OCI-LY3 (cell line): ENCODE data around the gene SHC2.

Experiments
- H2AFZ ChIP-seq: fragments of 200-600, 300-600 bp; shearing (Covaris generic); 2 replicates; pipeline ENCODE4 v1.6.0; 2014; ENCODE audit warnings: antibody characterized with exemption, low read depth, low read length
- H3K27ac ChIP-seq: fragments of 200-600, 300-600 bp; sonication (generic); 2 replicates; pipeline ENCODE4 v1.5.1; 2014; ENCODE audit warnings: mild to moderate bottlenecking, low read length, moderate library complexity, mixed read lengths
- H3K27me3 ChIP-seq: fragments of 200-600, 300-600 bp; sonication (generic); 2 replicates; pipeline ENCODE4 v1.6.1; 2014; ENCODE audit warnings: low read depth, low read length, mixed read lengths
- H3K36me3 ChIP-seq: fragments of 200-600, 300-600 bp; sonication (generic); replicated peaks from 2 replicates; pipeline ENCODE3; 2014; ENCODE audit warnings: low read depth, low read length, mixed read lengths
- H3K4me1 ChIP-seq: fragments of 300-600, 200-600 bp; sonication (generic); 2 replicates; pipeline ENCODE4 v1.6.1; 2014; ENCODE audit warnings: low read length, mixed read lengths
- H3K4me2 ChIP-seq: fragments of 200-600, 300-600 bp; sonication (generic); 2 replicates; pipeline ENCODE4 v1.6.1; 2014; ENCODE audit warnings: low read length, mixed read lengths
- H3K4me3 ChIP-seq: fragments of 300-600, 200-600 bp; sonication (generic); 2 replicates; pipeline ENCODE4 v1.5.1; 2014; ENCODE audit warnings: antibody characterized with exemption, mild to moderate bottlenecking, low read length, moderate library complexity
- H3K79me2 ChIP-seq: fragments of 300-600, 200-600 bp; shearing (Covaris generic); 2 replicates; pipeline ENCODE4 v1.6.1; 2014; ENCODE audit warnings: mild to moderate bottlenecking, low read length, mixed read lengths
- H3K9ac ChIP-seq: fragments of 300-600, 200-600 bp; shearing (Covaris generic); 2 replicates; pipeline ENCODE4 v1.6.0; 2014; ENCODE audit warnings: mild to moderate bottlenecking, low read length, moderate library complexity
- H3K9me3 ChIP-seq: fragments of 200-600, 300-600 bp; shearing (Covaris generic); 2 replicates; pipeline ENCODE4 v1.6.1; 2014; ENCODE audit warnings: low read length, mixed read lengths; ENCODE audit not compliant: insufficient read depth
- H4K20me1 ChIP-seq: fragments of 200-600, 300-600 bp; sonication (generic); 2 replicates; pipeline ENCODE4 v1.6.1; 2016; ENCODE audit warnings: low read length, mixed read lengths; ENCODE audit not compliant: insufficient read depth
- EZH2phosphoT487 ChIP-seq: fragments of 200-600 bp; shearing (Covaris generic); IDR thresholded peaks from 2 replicates; pipeline ENCODE4 v1.6.1; 2018; ENCODE audit warnings: antibody characterized with exemption, mixed run types, low read depth
- TF ChIP-seq, protein P1 (sequence below): fragments of 200-600, 300-600 bp; sonication (generic); IDR thresholded peaks from 2 replicates; pipeline ENCODE4 v1.5.1; 2014; ENCODE audit warnings: antibody characterized with exemption, low read length, low read depth

The SHC2 gene

DNA sequence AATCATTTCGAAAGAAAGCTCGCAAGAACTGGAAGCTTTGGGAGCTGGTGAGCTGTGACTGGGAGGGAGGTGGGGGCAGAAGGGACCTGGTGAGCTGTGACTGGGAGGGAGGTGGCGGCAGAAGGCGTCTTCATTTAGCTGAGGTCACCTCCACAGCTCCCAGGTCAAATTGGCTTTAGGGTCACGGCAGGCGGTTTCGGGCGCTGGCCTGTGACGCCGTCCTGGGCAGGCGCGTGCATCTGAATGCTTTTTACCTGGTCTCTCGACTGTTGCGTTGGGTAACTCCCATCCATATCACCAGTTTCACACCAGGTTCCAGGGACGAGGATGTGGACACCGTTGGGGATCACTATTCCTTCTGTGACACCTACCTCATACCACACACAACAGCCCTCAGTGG lies 81.0 kb downstream of the SHC2 start:
- Histone ChIP-seq H3K36me3 (no peaks in the 10 kb centered on the region), H3K4me3 (no peak overlapping the region), H2AFZ (no peak overlapping the region), H3K27ac (no peak overlapping the region), H3K9ac (no peak overlapping the region), H3K79me2 (no peaks in the 10 kb centered on the region), H3K27me3 (no peaks in the 10 kb centered on the region), H3K4me2 (no peak overlapping the region), H3K4me1 (peaks cover 5% of the 10 kb centered on the region), H3K9me3 (peaks cover 3% of the 10 kb centered on the region; the same call in 1 of the 2 replicates), H4K20me1 (no peaks in the 10 kb centered on the region)
- TF ChIP-seq, protein P1, sequence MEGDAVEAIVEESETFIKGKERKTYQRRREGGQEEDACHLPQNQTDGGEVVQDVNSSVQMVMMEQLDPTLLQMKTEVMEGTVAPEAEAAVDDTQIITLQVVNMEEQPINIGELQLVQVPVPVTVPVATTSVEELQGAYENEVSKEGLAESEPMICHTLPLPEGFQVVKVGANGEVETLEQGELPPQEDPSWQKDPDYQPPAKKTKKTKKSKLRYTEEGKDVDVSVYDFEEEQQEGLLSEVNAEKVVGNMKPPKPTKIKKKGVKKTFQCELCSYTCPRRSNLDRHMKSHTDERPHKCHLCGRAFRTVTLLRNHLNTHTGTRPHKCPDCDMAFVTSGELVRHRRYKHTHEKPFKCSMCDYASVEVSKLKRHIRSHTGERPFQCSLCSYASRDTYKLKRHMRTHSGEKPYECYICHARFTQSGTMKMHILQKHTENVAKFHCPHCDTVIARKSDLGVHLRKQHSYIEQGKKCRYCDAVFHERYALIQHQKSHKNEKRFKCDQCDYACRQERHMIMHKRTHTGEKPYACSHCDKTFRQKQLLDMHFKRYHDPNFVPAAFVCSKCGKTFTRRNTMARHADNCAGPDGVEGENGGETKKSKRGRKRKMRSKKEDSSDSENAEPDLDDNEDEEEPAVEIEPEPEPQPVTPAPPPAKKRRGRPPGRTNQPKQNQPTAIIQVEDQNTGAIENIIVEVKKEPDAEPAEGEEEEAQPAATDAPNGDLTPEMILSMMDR, result no peak
- no peak for TF ChIP-seq EZH2phosphoT487

DNA sequence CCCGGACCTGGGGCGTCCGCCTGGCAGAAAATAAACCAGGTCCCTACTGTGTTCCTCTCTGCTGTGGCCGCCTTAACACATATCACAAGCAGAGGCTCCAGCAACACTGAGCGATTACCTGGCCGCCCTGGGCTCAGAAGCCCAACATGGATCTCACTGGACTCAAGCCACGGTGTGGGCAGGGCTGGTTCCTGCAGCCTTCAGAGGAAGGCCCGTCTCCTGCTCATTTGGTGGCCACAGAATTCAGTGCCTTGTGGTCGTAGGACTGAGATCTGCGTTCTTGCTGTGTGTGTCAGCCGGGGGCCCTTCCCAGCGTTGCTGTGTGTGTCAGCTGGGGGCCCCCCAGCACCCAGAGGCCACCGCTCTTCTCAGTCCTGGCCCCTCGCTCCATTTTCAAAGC lies 82.1 kb downstream of the SHC2 start:
- H2AFZ ChIP-seq, result no peak overlapping the region
- H3K4me2 ChIP-seq, result no peak overlapping the region
- H3K36me3 ChIP-seq, result no peaks in the 10 kb centered on the region
- no peaks in the 10 kb centered on the region for H3K9me3 ChIP-seq
- H3K27me3 ChIP-seq, result no peaks in the 10 kb centered on the region
- TF ChIP-seq EZH2phosphoT487, result no peak
- H4K20me1 ChIP-seq, result no peaks in the 10 kb centered on the region
- no peak overlapping the region for H3K4me3 ChIP-seq
- no peak overlapping the region for H3K27ac ChIP-seq
- H3K9ac ChIP-seq, result no peak overlapping the region
- H3K4me1 ChIP-seq, result peaks cover 5% of the 10 kb centered on the region
- no peaks in the 10 kb centered on the region for H3K79me2 ChIP-seq

DNA sequence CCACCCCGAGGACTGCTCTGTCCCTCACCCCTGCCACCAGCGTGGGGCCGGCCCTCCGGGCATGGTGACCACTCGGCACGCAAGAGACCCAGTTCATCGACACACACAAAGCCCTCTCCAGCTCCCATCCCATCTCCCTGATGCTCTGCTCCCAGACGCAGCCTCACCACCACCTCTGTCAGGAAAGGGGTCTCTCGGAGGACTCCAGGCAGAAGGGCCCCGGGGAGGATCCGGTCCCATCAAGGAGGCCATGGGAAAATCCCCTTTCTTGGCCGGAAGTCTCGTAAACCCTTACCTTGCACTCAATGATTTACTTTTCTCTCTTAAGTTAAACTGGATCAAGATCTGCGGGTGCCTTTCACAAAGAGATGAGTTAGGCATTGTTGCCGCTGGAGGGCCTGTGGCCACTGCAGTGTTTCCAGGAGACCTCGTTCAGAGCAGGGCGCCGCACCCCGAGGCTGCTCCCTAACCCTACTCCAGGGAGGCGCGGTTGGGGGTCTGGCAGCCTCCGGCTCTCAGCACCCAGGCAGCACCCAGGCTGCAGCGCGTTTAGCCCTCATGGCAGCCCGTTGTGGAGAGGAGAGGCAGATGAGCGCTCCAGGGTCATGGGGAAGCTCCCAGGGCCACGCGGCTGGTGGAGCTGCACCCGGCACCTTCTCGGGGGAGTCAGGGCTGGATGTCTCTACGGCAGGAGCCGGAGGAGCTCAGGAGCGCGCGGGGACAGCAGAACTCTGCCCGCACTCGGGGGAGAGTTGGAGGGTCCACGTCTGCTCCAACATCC lies 82.8 kb downstream of the SHC2 start:
- Histone ChIP-seq H3K27me3 (no peaks in the 10 kb centered on the region), H2AFZ (no peak overlapping the region), H3K4me1 (peaks cover 5% of the 10 kb centered on the region), H4K20me1 (no peaks in the 10 kb centered on the region), H3K27ac (no peak overlapping the region), H3K4me3 (no peak overlapping the region), H3K9ac (no peak overlapping the region), H3K4me2 (no peak overlapping the region), H3K36me3 (no peaks in the 10 kb centered on the region), H3K9me3 (no peaks in the 10 kb centered on the region), H3K79me2 (no peaks in the 10 kb centered on the region)
- TF ChIP-seq, protein P1, result no peak
- no peak for TF ChIP-seq EZH2phosphoT487

DNA sequence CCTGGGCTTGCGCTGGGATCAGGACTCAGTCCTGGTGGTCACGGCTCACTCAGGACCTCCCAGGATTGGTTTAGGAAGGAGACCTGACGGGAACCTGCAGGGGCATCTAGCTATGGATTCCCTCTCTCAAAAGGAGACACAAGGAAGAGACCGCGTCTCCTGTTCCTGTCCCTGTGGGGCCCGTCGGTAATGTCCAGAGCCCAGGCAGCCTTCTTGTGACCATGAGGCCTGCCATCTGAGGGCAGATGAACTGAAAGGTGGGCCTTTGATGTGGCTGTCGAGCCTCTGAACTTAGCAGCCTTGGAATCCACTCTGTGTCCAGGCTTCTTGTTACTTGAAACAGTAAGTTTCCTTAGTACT lies 84.7 kb downstream of the SHC2 start:
- no peak overlapping the region for H3K4me3 ChIP-seq
- no peak overlapping the region for H3K9ac ChIP-seq
- H3K9me3 ChIP-seq, result no peaks in the 10 kb centered on the region
- H3K4me2 ChIP-seq, result no peak overlapping the region
- TF ChIP-seq, protein P1, result no peak
- no peak for TF ChIP-seq EZH2phosphoT487
- H2AFZ ChIP-seq, result no peak overlapping the region
- no peaks in the 10 kb centered on the region for H4K20me1 ChIP-seq
- H3K27ac ChIP-seq, result no peak overlapping the region
- no peaks in the 10 kb centered on the region for H3K4me1 ChIP-seq
- no peaks in the 10 kb centered on the region for H3K27me3 ChIP-seq
- no peaks in the 10 kb centered on the region for H3K36me3 ChIP-seq
- H3K79me2 ChIP-seq, result no peaks in the 10 kb centered on the region
